Suprapubic skin (tissue), 4 donors: ENCODE results near the gene BPI. TPM values are rescaled to one million over a fixed set of nuclear protein-coding genes. Genes with fewer than 3 reads are reported as not detected.

Experiments used
- DNase-seq, 2 donors: peaks; one replicate each; pipeline ENCODE4 v3.0.0-alpha.2; 2019; ENCODE audit warnings: low spot score in 2 of 2
- H3K27ac ChIP-seq: fragments of 200-600 bp; sonication (generic); one replicate; pipeline ENCODE4 v1.5.1; 2019
- H3K27me3 ChIP-seq: fragments of 200-600 bp; sonication (generic); one replicate; pipeline ENCODE4 v1.5.1; 2019
- H3K36me3 ChIP-seq: fragments of 200-600 bp; sonication (generic); one replicate; pipeline ENCODE4 v1.5.1; 2019
- H3K4me1 ChIP-seq: fragments of 200-600 bp; sonication (generic); one replicate; pipeline ENCODE4 v1.5.1; 2019
- H3K4me3 ChIP-seq: fragments of 200-600 bp; sonication (generic); one replicate; pipeline ENCODE4 v1.5.1; 2019; ENCODE audit warnings: mild to moderate bottlenecking
- H3K9me3 ChIP-seq: fragments of 200-600 bp; sonication (generic); one replicate; pipeline ENCODE4 v1.5.1; 2019
- CTCF ChIP-seq, 2 donors: fragments of 200-600 bp in 1 of 2; fragments of 450-650 bp in 1 of 2; sonication (generic) in 1 of 2; IDR thresholded peaks; one replicate each; pipeline ENCODE4 v1.5.1; 2016 to 2019; ENCODE audit warnings: antibody characterized with exemption in 2 of 2, mild to moderate bottlenecking in 1 of 2, moderate library complexity in 1 of 2
- EP300 ChIP-seq: sonication (generic); formaldehyde crosslinking; IDR thresholded peaks from one replicate; pipeline ENCODE4 v1.6.1; 2017; ENCODE audit warnings: antibody characterized with exemption
- POLR2A ChIP-seq, 2 donors: fragments of 450-650 bp; IDR thresholded peaks; one replicate each; pipeline ENCODE4 v1.6.1; 2017; ENCODE audit warnings: antibody characterized with exemption in 2 of 2, mild to moderate bottlenecking in 2 of 2, moderate library complexity in 2 of 2
- POLR2AphosphoS5 ChIP-seq, 3 donors: sonication (generic); formaldehyde crosslinking; IDR thresholded peaks; one replicate each; pipeline ENCODE4 v1.6.1; 2017; ENCODE audit warnings: antibody characterized with exemption in 3 of 3
- WGBS: methylation state at CpG from one replicate; pipeline ENCODE4 v1.1.5; 2018; 5-methylcytosine and 5-hydroxymethylcytosine counted together
- total RNA-seq, 4 donors: library from RNA; depleted of rRNA; stranded (reverse); fragments of >200 nt; gene quantifications; one replicate each; pipeline ENCODE4 v1.1.0, GENCODE V29; 2016

The BPI gene
- total RNA-seq, 4 donors from 2014 or later, result not detected

DNA sequence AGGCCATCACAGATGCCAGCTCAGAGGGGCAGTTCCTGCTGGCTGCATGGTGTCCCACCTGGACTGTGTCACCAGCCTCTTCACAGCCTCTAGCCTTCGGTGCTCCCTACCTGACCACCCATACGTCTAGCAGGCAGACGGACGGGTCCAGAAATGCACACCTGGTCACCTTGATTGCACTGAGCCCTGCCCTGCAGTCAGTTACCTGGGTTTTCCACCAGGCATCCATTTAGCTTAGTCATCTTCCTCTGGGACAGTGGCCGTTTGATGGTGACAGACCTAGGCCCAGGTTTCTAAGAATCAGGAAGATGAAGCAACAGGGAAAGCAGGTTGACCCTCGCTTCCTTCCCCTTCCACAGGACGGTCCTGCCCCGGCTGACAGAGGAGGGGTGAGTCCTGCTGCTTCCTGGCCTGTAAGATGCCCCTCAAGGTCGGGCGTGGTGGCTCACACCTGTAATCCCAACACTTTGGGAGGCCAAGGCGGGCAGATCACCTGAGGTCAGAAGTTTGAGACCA is 9.8 kb upstream of the BPI start:
- WGBS, result 88% methylated on average over 7 of the region's 11 CpGs

DNA sequence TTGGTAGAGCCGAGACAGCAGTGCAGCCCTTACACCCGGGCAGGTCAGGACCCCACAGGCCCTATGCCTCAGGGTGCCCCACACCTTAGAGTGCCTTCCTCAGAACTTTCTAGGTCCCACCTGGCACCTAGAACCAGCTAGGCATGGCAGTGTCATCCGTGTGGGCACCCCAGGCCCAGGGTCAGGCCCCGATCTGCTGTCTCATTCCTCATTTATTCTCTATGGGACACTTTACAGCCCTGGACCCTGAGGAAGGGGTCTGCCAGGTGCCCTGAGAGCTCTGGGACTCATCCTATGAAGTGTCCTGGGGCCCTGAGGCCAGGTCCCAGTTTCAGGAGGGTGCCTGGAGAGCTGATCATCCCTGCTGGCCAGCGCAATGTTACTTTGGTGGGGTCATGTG is 8.1 kb upstream of the BPI start:
- no peaks in the 10 kb centered on the region for H3K9me3 ChIP-seq
- no peak for DNase-seq
- WGBS, result 97% methylated on average over 5 of the region's 5 CpGs
- peaks cover 23% of the 10 kb centered on the region for H3K4me1 ChIP-seq
- H3K36me3 ChIP-seq, result no peaks in the 10 kb centered on the region
- H3K4me3 ChIP-seq, result no peak overlapping the region
- H3K27me3 ChIP-seq, result no peaks in the 10 kb centered on the region
- TF ChIP-seq POLR2A (IDR thresholded peaks at IDR 0.05), result no peak
- TF ChIP-seq EP300, result no peak
- no peak for TF ChIP-seq CTCF (IDR thresholded peaks at IDR 0.05)
- TF ChIP-seq POLR2AphosphoS5 (IDR thresholded peaks at IDR 0.05), result no peak
- no peak overlapping the region for H3K27ac ChIP-seq

More for the DNA sequence above, 9.8 kb upstream of the BPI start:
- H3K4me1 ChIP-seq, result peaks cover 11% of the 10 kb centered on the region
- H3K9me3 ChIP-seq, result no peaks in the 10 kb centered on the region
- H3K27me3 ChIP-seq, result no peaks in the 10 kb centered on the region
- TF ChIP-seq EP300 (no peak), POLR2AphosphoS5 (IDR thresholded peaks at IDR 0.05) (no peak), POLR2A (IDR thresholded peaks at IDR 0.05) (no peak), CTCF (IDR thresholded peaks at IDR 0.05) (no peak)
- no peaks in the 10 kb centered on the region for H3K36me3 ChIP-seq
- H3K4me3 ChIP-seq, result no peak overlapping the region
- DNase-seq, result no peak
- H3K27ac ChIP-seq, result no peak overlapping the region

GRCh38 chr20:38296433-38296832 is 7.5 kb upstream of the BPI start:
- Histone ChIP-seq H3K9me3 (no peaks in the 10 kb centered on the region), H3K27me3 (no peaks in the 10 kb centered on the region), H3K27ac (no peak overlapping the region), H3K36me3 (no peaks in the 10 kb centered on the region), H3K4me3 (no peak overlapping the region), H3K4me1 (peaks cover 23% of the 10 kb centered on the region)
- DNase-seq, result no peak
- TF ChIP-seq EP300 (no peak), POLR2A (IDR thresholded peaks at IDR 0.05) (no peak), POLR2AphosphoS5 (IDR thresholded peaks at IDR 0.05) (no peak), CTCF (IDR thresholded peaks at IDR 0.05) (no peak)
- WGBS, result 83% methylated on average over 11 of the region's 11 CpGs

GRCh38 chr20:38297916-38298674 is 5.9 kb upstream of the BPI start:
- no peak overlapping the region for H3K4me3 ChIP-seq
- DNase-seq, result no peak
- H3K4me1 ChIP-seq, result peaks cover 23% of the 10 kb centered on the region
- H3K27ac ChIP-seq, result peak overlapping the region; percentile 83
- H3K9me3 ChIP-seq, result no peaks in the 10 kb centered on the region
- 91% methylated on average over 7 of the region's 7 CpGs for WGBS
- no peaks in the 10 kb centered on the region for H3K36me3 ChIP-seq
- TF ChIP-seq EP300, result no peak
- TF ChIP-seq POLR2A (IDR thresholded peaks at IDR 0.05), result no peak
- no peak for TF ChIP-seq POLR2AphosphoS5 (IDR thresholded peaks at IDR 0.05)
- TF ChIP-seq CTCF (IDR thresholded peaks at IDR 0.05), result no peak
- H3K27me3 ChIP-seq, result peaks cover 3% of the 10 kb centered on the region

DNA sequence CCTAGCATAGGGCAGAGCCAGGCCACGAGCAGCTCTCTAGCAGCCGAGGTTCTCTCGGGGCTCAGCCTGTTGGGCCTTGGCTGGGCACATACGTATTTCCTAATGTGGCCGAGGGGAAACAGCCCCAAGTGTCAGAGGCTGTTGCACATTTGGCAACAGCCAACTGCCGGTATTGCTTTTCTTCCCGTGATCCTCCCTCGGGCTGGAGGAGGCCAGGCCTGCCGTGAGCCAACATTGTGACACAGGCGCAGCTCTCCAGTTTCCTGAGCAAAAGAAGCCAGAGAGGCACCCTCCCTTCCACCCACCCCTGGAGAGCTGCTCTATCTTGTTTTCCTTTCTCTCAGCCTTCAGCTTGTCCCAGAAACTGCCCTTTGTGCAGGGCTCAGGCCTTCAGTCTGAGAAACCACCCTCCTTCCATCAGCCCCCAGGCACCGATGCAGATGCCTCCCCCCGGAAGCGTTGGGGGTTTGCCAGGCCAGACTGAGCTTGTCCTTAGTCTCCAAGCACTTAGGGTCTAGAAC is 5.1 kb upstream of the BPI start:
- H3K9me3 ChIP-seq, result no peaks in the 10 kb centered on the region
- H3K27me3 ChIP-seq, result peaks cover 3% of the 10 kb centered on the region
- TF ChIP-seq POLR2AphosphoS5 (IDR thresholded peaks at IDR 0.05), result peak in 2 of 3 donors; percentile 44
- no peak for TF ChIP-seq EP300
- no peak for TF ChIP-seq POLR2A (IDR thresholded peaks at IDR 0.05)
- peak; percentile 88 to 89 for DNase-seq
- peak overlapping the region; percentile 83 for H3K27ac ChIP-seq
- peaks cover 28% of the 10 kb centered on the region for H3K4me1 ChIP-seq
- H3K4me3 ChIP-seq, result no peak overlapping the region
- H3K36me3 ChIP-seq, result no peaks in the 10 kb centered on the region
- 5% methylated on average over 11 of the region's 13 CpGs for WGBS
